Eye (tissue), 1 donor: Measurements from ENCODE around the gene AMBRA1.
"Not testable (repeated sequence)": the region's sequence is repeated elsewhere in the genome, so short reads cannot be mapped to it uniquely, and the experiment has no call there.

Experiments
- DNase-seq: peaks from one replicate; pipeline ENCODE4 v3.0.0-alpha.2; 2015

Gene AMBRA1

GRCh38 chr11:46533396-46534100, 60.3 kb downstream of the AMBRA1 start:
- no peak for DNase-seq

GRCh38 chr11:46529928-46530574, 63.8 kb downstream of the AMBRA1 start:
- no peak for DNase-seq

- DNase-seq = peak; percentile 68
These were observed 64.5 kb downstream of the AMBRA1 start for GRCh38 chr11:46529095-46529905.

GRCh38 chr11:46528445-46529094, 65.3 kb downstream of the AMBRA1 start:
- no peak for DNase-seq

- DNase-seq = no peak
These were observed 66.2 kb downstream of the AMBRA1 start for GRCh38 chr11:46527591-46528130.

GRCh38 chr11:46526216-46527215, 67.3 kb downstream of the AMBRA1 start:
- no peak for DNase-seq

GRCh38 chr11:46524201-46524770, 69.5 kb downstream of the AMBRA1 start:
- DNase-seq = no peak

- no peak for DNase-seq
These were observed 70.5 kb downstream of the AMBRA1 start for GRCh38 chr11:46523290-46523689.

- no peak for DNase-seq
These were observed 71.0 kb downstream of the AMBRA1 start for GRCh38 chr11:46522682-46523281.

- no peak for DNase-seq
These were observed 71.7 kb downstream of the AMBRA1 start for GRCh38 chr11:46521961-46522681.

- DNase-seq = no peak
These were observed 72.7 kb downstream of the AMBRA1 start for GRCh38 chr11:46520971-46521745.

- DNase-seq = no peak
These were observed 74.5 kb downstream of the AMBRA1 start for GRCh38 chr11:46519351-46519750.

- DNase-seq = not testable (repeated sequence)
These were observed 74.9 kb downstream of the AMBRA1 start for GRCh38 chr11:46518928-46519327.

GRCh38 chr11:46514370-46514769, 79.5 kb downstream of the AMBRA1 start:
- no peak for DNase-seq

- DNase-seq = peak; percentile 63
These were observed 79.9 kb downstream of the AMBRA1 start for GRCh38 chr11:46513934-46514342.

GRCh38 chr11:46512261-46512881, 81.5 kb downstream of the AMBRA1 start:
- no peak for DNase-seq

GRCh38 chr11:46511342-46511741, 82.5 kb downstream of the AMBRA1 start:
- DNase-seq = no peak

- DNase-seq = no peak
These were observed 85.5 kb downstream of the AMBRA1 start for GRCh38 chr11:46508360-46508759.

GRCh38 chr11:46506483-46506791, 87.4 kb downstream of the AMBRA1 start:
- DNase-seq = no peak
